Subcutaneous adipose tissue (tissue), 4 donors: ENCODE results near the gene FAM124A. TPM values are rescaled to one million over a fixed set of nuclear protein-coding genes. Genes with fewer than 3 reads are reported as not detected.

ENCODE experiments used
- CTCF ChIP-seq: fragments of 450-650 bp; IDR thresholded peaks from one replicate; pipeline ENCODE4 v1.5.1; 2016; ENCODE audit warnings: low read depth, mild to moderate bottlenecking, control low read depth, antibody characterized with exemption, moderate library complexity
- total RNA-seq, 4 donors: library from RNA; depleted of rRNA; stranded (reverse); fragments of >200 nt; gene quantifications; one replicate each; pipeline ENCODE4 v1.1.0, GENCODE V29; 2016

Gene FAM124A
- total RNA-seq, 4 donors from 2014 or later, result 3.2 to 8.1 (median 5.8) TPM

GRCh38 chr13:51257187-51257586 is 35.0 kb downstream of the FAM124A start:
- no peak for TF ChIP-seq CTCF

GRCh38 chr13:51258612-51259548 is 36.7 kb downstream of the FAM124A start:
- TF ChIP-seq CTCF, result no peak

DNA sequence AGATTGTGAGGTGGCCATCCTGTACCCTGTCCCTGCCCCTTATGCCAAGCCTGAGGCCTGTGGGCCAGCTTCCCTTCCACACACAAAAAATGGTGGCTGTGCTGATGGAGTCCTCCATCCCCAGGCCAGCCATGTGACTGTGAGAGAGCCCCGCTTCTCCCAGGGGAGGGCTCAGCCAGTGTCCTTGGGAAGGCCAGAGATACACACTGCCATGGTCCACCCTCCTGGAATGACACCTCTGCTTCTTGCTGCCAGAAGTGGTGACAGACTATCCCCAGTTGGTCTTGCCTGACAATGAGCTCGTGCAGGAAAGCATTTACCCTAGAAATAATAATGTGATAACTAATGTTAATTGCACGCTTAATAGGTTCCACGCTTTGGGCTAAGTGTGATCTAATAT is 38.0 kb downstream of the FAM124A start:
- TF ChIP-seq CTCF, result no peak

DNA sequence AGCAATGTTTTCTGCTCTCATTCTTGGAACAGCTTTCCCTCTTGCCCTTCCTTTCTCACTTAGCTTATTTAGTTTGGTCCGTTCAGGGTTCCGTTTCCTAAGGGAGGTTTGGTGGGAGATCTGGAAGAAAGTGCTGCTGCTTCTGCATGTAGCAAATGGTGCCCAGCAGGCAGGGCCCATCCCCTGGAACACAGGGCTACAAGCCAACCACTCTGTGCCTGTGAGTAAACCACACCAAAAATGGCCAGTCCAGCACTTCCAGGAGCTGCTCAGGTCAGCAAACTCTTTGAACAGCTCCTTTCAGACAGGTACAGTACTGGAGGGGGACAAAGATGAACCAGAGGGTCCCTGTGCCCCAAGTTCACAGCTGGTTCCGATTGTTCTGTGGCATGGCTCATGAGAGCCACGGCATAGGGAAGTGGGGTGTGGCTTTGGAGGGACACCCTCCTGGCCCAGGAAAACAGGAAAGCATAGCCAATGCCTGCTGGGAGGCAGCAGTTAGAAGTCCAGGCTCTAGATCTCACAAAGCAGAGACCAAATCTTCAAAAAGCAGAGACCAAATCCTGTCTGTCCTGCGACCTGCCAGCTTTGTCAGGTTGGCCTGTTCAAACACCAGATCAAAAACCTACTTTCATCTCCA is 39.5 kb downstream of the FAM124A start:
- no peak for TF ChIP-seq CTCF

DNA sequence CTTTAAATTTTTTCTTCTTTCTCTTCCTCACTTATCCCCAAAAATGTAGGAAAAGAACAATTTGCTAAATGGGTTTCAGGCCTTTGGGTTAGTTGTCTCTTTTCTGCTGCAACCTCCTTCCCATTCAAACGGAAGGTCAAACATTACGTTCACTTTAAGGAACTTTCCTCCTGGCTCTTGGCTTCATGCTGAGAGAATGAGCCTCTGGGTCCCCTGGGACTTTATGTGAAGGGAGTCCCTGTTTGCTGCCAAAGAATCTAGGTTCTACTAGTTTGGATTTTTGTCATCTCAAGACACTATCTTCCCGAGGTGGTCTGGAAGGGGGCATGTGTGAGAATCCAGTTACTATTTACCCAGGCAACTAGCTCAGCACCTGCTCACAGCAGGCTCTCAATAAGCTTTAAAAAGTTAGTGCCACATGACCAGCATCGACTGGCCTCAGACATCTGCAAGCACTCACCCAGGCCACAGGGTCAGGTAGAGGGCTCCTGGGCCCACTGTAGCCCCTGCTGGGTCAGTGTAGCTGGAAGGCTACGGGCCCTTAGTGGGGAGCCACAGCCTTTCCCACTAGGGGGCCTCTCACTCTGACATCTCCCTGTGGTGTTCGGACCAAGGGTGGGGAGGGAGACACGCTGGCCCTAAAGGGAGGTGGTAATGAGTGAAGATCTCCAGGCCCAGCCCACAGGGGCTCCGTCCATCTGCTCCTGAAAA is 40.5 kb downstream of the FAM124A start:
- no peak for TF ChIP-seq CTCF

DNA sequence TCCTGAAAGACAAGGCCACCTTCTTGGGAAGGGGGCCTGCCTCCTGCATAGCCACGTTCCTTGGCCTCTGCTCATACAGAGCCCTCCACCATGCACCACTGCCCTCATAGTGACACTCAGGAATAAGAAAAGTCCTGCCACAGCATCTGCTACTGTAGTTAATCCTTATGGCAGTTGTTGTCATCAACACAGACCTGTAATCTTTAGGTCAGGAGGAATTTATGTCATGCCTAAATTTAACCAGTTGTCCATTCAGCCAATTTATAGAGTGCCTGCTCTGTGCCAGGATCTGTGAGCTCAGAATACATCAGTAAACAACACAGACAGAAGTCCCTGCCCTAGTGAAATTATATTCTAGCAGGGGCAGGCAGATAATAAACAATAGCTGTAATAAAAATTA is 44.4 kb downstream of the FAM124A start:
- TF ChIP-seq CTCF, result no peak

DNA sequence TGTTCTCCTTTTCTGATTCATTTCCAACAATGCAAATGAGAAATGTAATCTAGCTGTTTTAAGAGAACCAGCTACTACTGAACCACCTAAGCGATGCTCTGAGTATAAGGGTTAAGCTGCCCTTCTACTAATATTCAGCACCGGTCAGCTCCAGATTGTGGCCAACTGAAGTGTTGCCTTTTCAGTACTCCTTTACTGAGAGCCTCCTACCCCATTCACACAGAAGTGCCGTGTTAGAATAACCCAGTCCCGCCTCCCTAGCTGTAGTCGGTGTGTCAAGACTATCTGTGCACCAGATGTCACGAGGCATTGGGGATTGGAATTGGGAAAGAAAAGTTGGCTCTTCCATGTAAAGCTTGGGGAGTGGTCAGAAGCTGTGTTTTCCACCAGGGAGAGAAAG is 45.4 kb downstream of the FAM124A start:
- no peak for TF ChIP-seq CTCF
